NCI-H146 treated with DMSO at 0.1 percent for 48 hours (cell line): ENCODE results near the gene CDH8.
A peak's percentile ranks its signal among the peaks of the same experiment; 100 is the strongest.

Experiments
- DNase-seq: peaks from one replicate; lab custom pipeline; 2025; ENCODE audit not compliant: unreplicated experiment; lab: John Stamatoyannopoulos, UW

CDH8 gene

GRCh38 chr16:62036101-62036801, at the start of gene CDH8:
TSS of gene CDH8 (minus strand) at chr16:62036438. CDS start at chr16:62021403, 15,035 bp downstream.
- DNase-seq, result peak; percentile 40

- DNase-seq, result no peak
Measured at GRCh38 chr16:62079236-62079635, 43.0 kb upstream of the CDH8 start.

GRCh38 chr16:62077998-62078397, 41.8 kb upstream of the CDH8 start:
- peak; percentile 2 for DNase-seq

- DNase-seq, result no peak
Measured at GRCh38 chr16:62076886-62077285, 40.6 kb upstream of the CDH8 start.

GRCh38 chr16:62068747-62069146, 32.5 kb upstream of the CDH8 start:
- DNase-seq, result no peak

- no peak for DNase-seq
Measured at GRCh38 chr16:62067981-62068380, 31.7 kb upstream of the CDH8 start.

GRCh38 chr16:62067182-62067581, 30.9 kb upstream of the CDH8 start:
- no peak for DNase-seq

GRCh38 chr16:62066747-62067146, 30.5 kb upstream of the CDH8 start:
- no peak for DNase-seq

GRCh38 chr16:62064173-62064572, 27.9 kb upstream of the CDH8 start:
- DNase-seq, result no peak

- DNase-seq, result no peak
Measured at GRCh38 chr16:62060089-62060488, 23.9 kb upstream of the CDH8 start.

GRCh38 chr16:62059527-62059926, 23.3 kb upstream of the CDH8 start:
- DNase-seq, result no peak

GRCh38 chr16:62058412-62058811, 22.2 kb upstream of the CDH8 start:
- no peak for DNase-seq

GRCh38 chr16:62051942-62052341, 15.7 kb upstream of the CDH8 start:
- no peak for DNase-seq

- no peak for DNase-seq
Measured at GRCh38 chr16:62050793-62051192, 14.6 kb upstream of the CDH8 start.

GRCh38 chr16:62046801-62047200, 10.6 kb upstream of the CDH8 start:
- DNase-seq, result no peak

- DNase-seq, result no peak
Measured at GRCh38 chr16:62041401-62041800, 5.2 kb upstream of the CDH8 start.

GRCh38 chr16:62038646-62039045, 2.4 kb upstream of the CDH8 start:
- DNase-seq, result no peak

- no peak for DNase-seq
Measured at GRCh38 chr16:62038225-62038624, 2.0 kb upstream of the CDH8 start.

- peak; percentile 28 for DNase-seq
Measured at GRCh38 chr16:62036802-62037135, 531 bp upstream of the CDH8 start.

GRCh38 chr16:62035115-62036092, 834 bp downstream of the CDH8 start:
- DNase-seq, result no peak

- DNase-seq, result peak; percentile 20
Measured at GRCh38 chr16:62034231-62035114, 1.8 kb downstream of the CDH8 start.
